ENCODE data around the gene CACNA1A.
A peak's percentile ranks its signal among the peaks of the same experiment; 100 is the strongest.

CACNA1A gene

DNA sequence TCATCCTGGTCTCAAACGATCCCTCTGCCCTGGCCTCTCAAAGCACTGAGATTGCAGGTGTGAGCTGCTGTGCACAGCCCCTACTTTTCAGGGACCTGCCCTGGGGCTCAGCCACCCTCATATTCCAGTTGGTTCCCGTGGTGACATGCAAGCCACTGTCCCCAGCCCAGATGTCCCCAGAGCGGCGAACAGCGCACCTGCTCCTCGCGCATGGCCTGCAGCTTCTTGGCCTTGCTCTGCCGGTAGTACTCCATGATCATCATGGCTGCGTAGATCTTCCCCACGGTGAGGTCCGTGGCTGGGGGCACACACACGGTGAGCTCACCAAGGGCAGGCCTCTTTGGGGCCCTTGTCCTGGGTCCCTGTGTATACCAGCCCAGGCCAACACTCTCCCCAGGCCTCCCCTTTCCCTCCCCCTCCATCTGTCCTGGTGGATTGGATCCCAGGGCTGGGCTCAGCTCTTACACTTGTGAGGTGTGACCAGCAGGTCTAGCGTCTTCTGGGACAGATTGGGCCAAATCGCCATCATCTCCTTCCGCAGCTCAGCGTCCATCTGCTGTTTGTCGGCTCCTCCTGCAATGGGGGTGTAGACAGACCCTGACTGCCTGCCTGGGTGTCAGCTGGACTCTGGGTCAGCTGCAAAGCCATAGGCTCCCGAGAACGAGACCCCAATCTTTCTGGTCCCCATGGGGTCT is 292.1 kb downstream of the CACNA1A start:
- Histone ChIP-seq H3K4me1 (ENCODE audit: low read length) (no peaks in the 10 kb centered on the region), H3K9ac (ENCODE audit: low read length) (no peak overlapping the region), H3K36me3 (replicated peaks; ENCODE audit: insufficient read depth, low read length) (no peaks in the 10 kb centered on the region), H2AFZ (ENCODE audit: low read length) (no peak overlapping the region), H3K79me2 (ENCODE audit: low read length) (no peaks in the 10 kb centered on the region), H3F3A (ENCODE audit: insufficient read depth, low read length) (no peaks in the 10 kb centered on the region), H4K20me1 (ENCODE audit: insufficient read depth, low read length) (peaks cover 1% of the 10 kb centered on the region; the same call in 1 of the 2 replicates), H3K9me2 (replicated peaks; ENCODE audit: insufficient read depth, low read length) (no peaks in the 10 kb centered on the region), H3K4me2 (ENCODE audit: low read depth, low read length) (no peak overlapping the region), H3K4me3 (ENCODE audit: low read length) (no peak overlapping the region), H3K27me3 (replicated peaks; ENCODE audit: insufficient read depth, low read length) (peaks cover 82% of the 10 kb centered on the region), H3K9me3 (replicated peaks; ENCODE audit: insufficient read depth, low read length) (no peaks in the 10 kb centered on the region), H3K27ac (ENCODE audit: low read length) (no peak overlapping the region)
- no peak for DNase-seq
- TF ChIP-seq, protein P1, sequence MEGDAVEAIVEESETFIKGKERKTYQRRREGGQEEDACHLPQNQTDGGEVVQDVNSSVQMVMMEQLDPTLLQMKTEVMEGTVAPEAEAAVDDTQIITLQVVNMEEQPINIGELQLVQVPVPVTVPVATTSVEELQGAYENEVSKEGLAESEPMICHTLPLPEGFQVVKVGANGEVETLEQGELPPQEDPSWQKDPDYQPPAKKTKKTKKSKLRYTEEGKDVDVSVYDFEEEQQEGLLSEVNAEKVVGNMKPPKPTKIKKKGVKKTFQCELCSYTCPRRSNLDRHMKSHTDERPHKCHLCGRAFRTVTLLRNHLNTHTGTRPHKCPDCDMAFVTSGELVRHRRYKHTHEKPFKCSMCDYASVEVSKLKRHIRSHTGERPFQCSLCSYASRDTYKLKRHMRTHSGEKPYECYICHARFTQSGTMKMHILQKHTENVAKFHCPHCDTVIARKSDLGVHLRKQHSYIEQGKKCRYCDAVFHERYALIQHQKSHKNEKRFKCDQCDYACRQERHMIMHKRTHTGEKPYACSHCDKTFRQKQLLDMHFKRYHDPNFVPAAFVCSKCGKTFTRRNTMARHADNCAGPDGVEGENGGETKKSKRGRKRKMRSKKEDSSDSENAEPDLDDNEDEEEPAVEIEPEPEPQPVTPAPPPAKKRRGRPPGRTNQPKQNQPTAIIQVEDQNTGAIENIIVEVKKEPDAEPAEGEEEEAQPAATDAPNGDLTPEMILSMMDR (IDR thresholded peaks at IDR 0.05; ENCODE audit: low read length) = no peak
- no peak for TF ChIP-seq EZH2 (optimal IDR thresholded peaks at IDR 0.05; ENCODE audit: low read depth, low read length)
- TF ChIP-seq EZH2phosphoT487 (IDR thresholded peaks at IDR 0.05; ENCODE audit: low read length) = no peak

- TF ChIP-seq, protein P1 (IDR thresholded peaks at IDR 0.05; ENCODE audit: low read length) = peak; percentile 61
- no peak for TF ChIP-seq EZH2phosphoT487 (IDR thresholded peaks at IDR 0.05; ENCODE audit: low read length)
- no peak for TF ChIP-seq EZH2 (optimal IDR thresholded peaks at IDR 0.05; ENCODE audit: low read depth, low read length)
- peak; percentile 43 for DNase-seq
- H3F3A ChIP-seq (ENCODE audit: insufficient read depth, low read length) = no peaks in the 10 kb centered on the region
- H3K79me2 ChIP-seq (ENCODE audit: low read length) = no peaks in the 10 kb centered on the region
- H4K20me1 ChIP-seq (ENCODE audit: insufficient read depth, low read length) = peaks cover 3% of the 10 kb centered on the region; the same call in 1 of the 2 replicates
- no peaks in the 10 kb centered on the region for H3K4me1 ChIP-seq (ENCODE audit: low read length)
- no peaks in the 10 kb centered on the region for H3K9me3 ChIP-seq (replicated peaks; ENCODE audit: insufficient read depth, low read length)
- no peak overlapping the region for H3K27ac ChIP-seq (ENCODE audit: low read length)
- no peaks in the 10 kb centered on the region for H3K36me3 ChIP-seq (replicated peaks; ENCODE audit: insufficient read depth, low read length)
- no peak overlapping the region for H3K4me3 ChIP-seq (ENCODE audit: low read length)
- no peak overlapping the region for H3K4me2 ChIP-seq (ENCODE audit: low read depth, low read length)
- no peak overlapping the region for H2AFZ ChIP-seq (ENCODE audit: low read length)
- peaks cover 74% of the 10 kb centered on the region for H3K27me3 ChIP-seq (replicated peaks; ENCODE audit: insufficient read depth, low read length)
- no peak overlapping the region for H3K9ac ChIP-seq (ENCODE audit: low read length)
- H3K9me2 ChIP-seq (replicated peaks; ENCODE audit: insufficient read depth, low read length) = no peaks in the 10 kb centered on the region
Measured at GRCh38 chr19:13212759-13213330, 293.4 kb downstream of the CACNA1A start.

GRCh38 chr19:13211426-13212308 is 294.6 kb downstream of the CACNA1A start:
- Histone ChIP-seq H3K36me3 (replicated peaks; ENCODE audit: insufficient read depth, low read length) (no peaks in the 10 kb centered on the region), H4K20me1 (ENCODE audit: insufficient read depth, low read length) (peaks cover 3% of the 10 kb centered on the region; the same call in 1 of the 2 replicates), H2AFZ (ENCODE audit: low read length) (no peak overlapping the region), H3F3A (ENCODE audit: insufficient read depth, low read length) (no peaks in the 10 kb centered on the region), H3K9me3 (replicated peaks; ENCODE audit: insufficient read depth, low read length) (no peaks in the 10 kb centered on the region), H3K4me2 (ENCODE audit: low read depth, low read length) (no peak overlapping the region), H3K4me3 (ENCODE audit: low read length) (no peak overlapping the region), H3K9ac (ENCODE audit: low read length) (no peak overlapping the region), H3K27me3 (replicated peaks; ENCODE audit: insufficient read depth, low read length) (peaks cover 68% of the 10 kb centered on the region), H3K27ac (ENCODE audit: low read length) (no peak overlapping the region), H3K79me2 (ENCODE audit: low read length) (no peaks in the 10 kb centered on the region), H3K4me1 (ENCODE audit: low read length) (no peaks in the 10 kb centered on the region), H3K9me2 (replicated peaks; ENCODE audit: insufficient read depth, low read length) (no peaks in the 10 kb centered on the region)
- DNase-seq = no peak
- TF ChIP-seq EZH2phosphoT487 (IDR thresholded peaks at IDR 0.05; ENCODE audit: low read length) = no peak
- TF ChIP-seq EZH2 (optimal IDR thresholded peaks at IDR 0.05; ENCODE audit: low read depth, low read length) = no peak
- TF ChIP-seq, protein P1 (IDR thresholded peaks at IDR 0.05; ENCODE audit: low read length) = no peak

Measured in MM.1S (cell line).